Activated effector memory CD4-positive, alpha-beta T cell treated with Interleukin-2 at 50 U/mL for 16 hours (primary cell): ENCODE data around the gene PDE8B.

Source experiments
- DNase-seq: peaks from one replicate; pipeline ENCODE4 v3.0.0-alpha.2; 2020

PDE8B gene

DNA sequence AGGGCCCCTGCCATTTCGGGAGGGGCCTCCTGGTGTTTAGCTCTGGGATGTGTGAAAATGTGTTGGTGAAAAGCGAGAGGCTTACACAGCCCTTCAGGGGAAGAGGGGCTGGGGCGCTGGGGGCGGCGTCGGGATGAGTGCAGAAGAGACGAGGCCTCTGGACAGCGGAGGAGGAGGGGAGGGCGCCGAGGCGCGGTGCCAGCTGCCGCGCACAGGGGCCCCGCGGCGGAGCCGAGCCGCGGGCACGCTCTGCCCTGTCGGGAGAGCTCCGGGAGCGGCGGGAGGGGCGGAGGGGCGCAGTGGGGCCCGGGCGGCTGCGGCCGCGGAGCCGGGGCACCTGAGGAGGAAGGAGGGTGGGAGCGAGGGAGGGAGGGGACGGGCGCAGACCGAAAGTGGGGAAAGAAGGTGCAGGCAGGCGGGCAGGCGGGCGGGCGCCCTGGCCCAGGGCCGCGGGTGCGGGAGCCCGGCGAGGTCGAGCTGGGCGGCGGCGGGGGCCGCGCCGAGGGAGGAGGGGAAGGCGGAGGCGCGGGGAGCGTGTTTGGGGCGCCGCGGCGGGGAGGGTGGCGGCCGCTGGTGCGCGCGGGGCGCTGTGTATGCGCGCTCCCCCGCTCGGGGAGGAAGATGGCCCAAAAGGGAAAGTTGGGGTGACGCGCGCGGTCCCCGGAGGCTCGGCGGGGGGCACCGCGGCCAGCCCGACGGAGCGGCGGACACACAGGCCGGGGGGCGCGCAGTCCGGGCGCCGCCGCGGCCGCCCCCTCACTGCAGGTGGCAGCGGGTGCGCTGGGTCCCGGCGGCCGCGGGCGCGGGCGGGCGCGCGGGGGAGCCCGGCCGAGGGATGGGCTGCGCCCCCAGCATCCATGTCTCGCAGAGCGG is at the start of gene PDE8B:
Gene PDE8B, plus strand, starts transcription at position 590 of the 873 bp plus-strand sequence. Its CDS starts 246 bp downstream, at position 836.
- DNase-seq, result no peak

- no peak for DNase-seq
Measured at GRCh38 chr5:77163453-77163852, 47.0 kb upstream of the PDE8B start.

- DNase-seq, result no peak
Measured at GRCh38 chr5:77167063-77167462, 43.4 kb upstream of the PDE8B start.

DNA sequence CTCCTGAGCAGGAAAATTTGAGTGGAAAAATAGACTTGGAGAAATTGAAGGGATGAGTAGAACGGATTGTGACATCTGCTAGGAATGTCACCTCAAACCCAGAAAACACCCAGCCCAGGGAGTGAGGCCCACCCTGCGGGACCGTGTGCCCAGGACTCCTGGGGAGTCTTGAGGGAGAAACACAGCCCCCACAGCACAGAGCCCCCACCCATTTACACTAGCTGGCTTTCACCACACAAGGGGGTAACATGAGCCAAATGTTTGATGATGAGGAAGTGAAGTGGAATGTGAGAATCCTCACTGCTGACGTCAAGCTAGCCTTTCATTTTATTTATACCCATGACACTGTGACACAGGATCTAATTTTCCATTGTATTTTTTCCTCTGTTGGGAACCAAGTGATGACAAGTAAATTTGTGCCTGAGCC is 42.8 kb upstream of the PDE8B start:
- no peak for DNase-seq

- no peak for DNase-seq
Measured at GRCh38 chr5:77168161-77168878, 42.2 kb upstream of the PDE8B start.

DNA sequence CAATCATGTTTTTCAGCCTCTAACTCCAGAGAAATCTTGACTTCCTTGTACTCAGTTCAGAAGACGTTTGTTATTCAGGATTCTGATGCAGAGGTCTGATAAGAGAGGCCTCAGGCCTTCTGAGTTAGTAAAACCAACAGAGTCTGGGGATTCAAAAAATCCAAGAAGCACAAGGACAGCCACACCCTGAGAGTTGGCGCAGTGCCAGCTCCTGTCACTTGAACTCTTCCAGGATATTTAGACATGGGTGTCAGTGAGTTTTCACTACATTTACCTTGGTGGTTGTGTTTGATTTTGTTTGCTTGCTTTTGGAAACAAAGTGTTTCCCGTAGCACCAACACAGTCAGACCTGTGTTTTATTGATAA is 41.6 kb upstream of the PDE8B start:
- no peak for DNase-seq

DNA sequence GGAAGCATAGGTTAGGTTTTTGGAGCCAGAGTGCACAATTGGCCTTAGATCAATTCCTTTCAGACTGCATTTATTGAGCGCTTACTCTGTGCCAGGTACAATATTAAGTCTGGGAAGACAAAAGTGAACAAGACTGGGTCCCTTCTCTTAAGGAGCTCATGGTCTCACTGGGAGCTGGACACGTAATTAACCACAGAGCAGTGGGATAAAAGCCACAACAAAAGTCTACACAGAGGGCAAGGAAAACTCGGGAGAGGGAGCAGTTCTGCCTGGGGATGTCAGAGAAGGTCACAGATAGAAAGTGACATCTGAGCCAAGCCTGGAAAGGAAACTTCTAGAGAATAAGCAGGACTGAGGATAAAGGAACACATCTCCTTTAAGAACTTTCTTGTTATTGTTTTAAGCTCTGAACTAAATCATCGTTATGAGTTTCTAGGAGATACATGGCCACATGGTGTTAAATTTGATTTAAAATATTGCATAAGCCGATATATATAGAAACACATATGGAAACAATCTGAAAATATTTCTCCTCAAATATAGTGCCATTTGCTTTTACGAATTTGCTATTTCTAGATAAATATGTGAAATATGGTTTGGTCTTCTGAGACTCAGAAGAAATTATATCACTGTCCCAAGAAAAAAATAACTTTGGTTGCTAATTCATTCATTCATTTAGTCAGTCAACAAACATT is 40.1 kb upstream of the PDE8B start:
- DNase-seq, result no peak

DNA sequence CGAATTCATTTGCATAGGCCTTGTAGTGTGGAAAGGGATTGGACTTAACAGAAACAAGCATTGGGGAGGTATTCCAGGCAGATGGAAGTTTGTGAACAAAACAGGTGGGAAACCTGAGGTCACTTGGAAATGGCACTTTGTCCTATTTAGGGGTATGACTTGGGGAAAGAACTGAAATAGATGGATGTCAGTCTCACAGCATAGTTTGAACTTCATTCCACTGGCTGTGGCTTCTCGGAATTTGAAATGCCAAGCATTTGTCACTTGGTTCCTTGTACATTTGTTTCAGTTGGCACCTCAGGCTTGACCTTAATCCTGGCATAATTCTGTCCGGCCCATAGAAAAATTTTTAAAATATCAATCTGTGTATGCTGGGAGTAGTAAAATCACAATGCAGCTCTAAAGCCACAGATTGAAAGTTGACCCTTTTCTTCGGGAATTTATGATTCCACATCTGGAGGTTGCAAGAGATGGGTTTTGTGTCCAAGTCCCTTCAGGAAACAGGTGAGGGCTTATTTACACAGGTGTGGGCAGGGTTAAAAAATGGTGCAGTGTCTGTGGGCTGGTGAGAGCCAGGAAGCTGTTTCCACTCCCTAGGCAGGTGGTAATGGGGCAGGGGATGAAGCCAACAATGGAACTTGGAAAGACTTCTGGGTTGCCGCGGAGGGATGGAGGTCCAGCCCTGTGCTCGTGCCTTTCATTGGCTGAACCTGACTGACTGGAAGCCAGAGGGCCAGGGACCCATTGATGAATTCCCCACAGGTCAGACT is 39.2 kb upstream of the PDE8B start:
- no peak for DNase-seq

DNA sequence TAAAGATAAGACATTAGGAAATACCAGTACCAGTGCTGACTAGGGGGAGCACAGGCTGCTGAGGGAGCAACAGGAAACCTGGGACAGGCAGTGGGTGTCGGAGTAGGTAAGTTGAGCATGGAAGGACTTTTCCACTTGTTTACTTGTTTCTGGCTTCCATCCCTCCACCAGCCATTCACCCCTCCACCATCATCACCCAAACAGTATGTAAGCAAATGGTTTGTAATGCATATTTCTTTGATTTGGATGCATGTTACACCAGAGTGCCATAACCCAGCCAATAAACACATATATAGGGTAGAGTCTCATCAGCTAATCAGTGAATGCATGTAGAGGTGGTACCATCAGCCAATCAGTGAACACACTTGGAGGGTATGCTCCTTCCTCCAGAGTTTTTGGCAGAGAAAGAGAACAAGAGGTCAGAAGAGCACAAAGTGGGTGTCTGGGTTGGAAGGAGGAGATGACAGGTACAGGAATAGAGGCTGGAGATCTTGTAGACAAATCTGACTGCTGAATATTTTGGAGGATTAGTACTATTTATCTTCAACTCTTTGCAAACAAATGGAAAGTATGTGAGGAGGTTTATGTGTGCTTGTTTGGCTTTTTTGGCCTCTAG is 37.7 kb upstream of the PDE8B start:
- no peak for DNase-seq

GRCh38 chr5:77174526-77174925 is 36.0 kb upstream of the PDE8B start:
- no peak for DNase-seq

- no peak for DNase-seq
Measured at GRCh38 chr5:77175231-77175630, 35.2 kb upstream of the PDE8B start.

- no peak for DNase-seq
Measured at GRCh38 chr5:77176429-77176828, 34.1 kb upstream of the PDE8B start.

GRCh38 chr5:77177576-77177975 is 32.9 kb upstream of the PDE8B start:
- DNase-seq, result no peak

GRCh38 chr5:77180167-77181081 is 30.1 kb upstream of the PDE8B start:
- DNase-seq, result no peak

GRCh38 chr5:77181173-77181572 is 29.3 kb upstream of the PDE8B start:
- DNase-seq, result no peak

DNA sequence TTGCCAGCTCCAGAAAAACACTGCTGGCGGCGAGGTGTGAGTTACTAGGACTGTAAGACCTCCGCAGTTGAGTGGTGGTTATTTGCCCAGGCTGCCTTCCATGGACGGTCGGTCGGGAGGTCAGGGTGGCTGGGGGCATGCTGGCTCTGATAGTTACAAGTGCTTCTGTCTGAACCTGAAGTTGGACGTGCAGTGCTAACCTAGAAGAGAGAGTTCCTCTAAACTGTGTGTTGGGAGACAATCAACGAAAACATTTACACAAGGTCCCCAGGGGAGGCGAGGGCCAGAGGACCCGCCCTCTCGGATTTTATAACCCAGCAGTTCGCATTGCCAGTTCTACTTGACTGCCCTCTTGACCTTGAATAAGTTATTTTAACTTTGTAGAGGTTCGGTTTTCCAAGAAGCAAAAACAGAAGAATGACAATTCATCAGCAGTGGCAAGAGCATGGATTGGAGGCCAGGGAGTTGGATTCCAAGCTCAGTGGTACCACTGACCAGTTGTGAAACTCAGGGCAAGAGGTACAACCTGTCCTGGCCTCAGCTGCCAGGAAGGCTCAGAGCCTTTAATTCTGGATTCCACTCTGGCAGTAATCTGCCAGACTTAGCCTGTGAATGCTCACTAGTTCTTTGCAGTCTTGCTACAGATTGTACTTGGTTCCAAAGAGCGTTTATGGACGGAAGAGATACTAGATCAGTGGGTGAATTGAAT is 28.7 kb upstream of the PDE8B start:
- DNase-seq, result no peak

DNA sequence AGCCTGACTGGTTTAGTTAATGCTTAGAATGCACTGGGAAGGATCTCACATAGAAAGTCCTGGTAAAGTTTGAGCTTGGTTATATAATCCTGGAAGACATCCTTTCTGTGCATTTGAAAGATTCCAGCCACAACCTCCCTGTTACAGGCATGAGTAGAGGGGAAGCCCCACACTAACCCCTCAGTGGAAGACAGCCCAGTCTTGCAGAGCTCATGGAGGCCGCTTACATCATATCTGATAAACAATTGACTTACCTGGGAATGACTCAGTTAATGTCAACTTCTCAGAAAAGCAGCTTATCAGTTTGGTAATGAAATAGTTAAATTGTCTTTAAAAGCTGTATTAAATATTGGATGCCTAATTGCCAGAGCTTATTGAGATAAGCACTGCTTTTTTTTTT is 28.1 kb upstream of the PDE8B start:
- DNase-seq, result no peak

- no peak for DNase-seq
Measured at GRCh38 chr5:77186652-77187370, 23.7 kb upstream of the PDE8B start.

GRCh38 chr5:77189421-77189820 is 21.1 kb upstream of the PDE8B start:
- DNase-seq, result no peak
